Peyer's patch (tissue), 4 donors: ENCODE data around the gene PGBD1. TPM values are rescaled to one million over a fixed set of nuclear protein-coding genes. Genes with fewer than 3 reads are reported as not detected.

ENCODE experiments used
- DNase-seq, 3 donors: peaks; one replicate each; pipeline ENCODE4 v3.0.0-alpha.2; 2017 to 2019
- H3K27ac ChIP-seq, 4 donors: fragments of 200-600 bp; sonication (generic); one replicate each; pipeline ENCODE4 v1.5.1; 2016 to 2019
- H3K27me3 ChIP-seq, 2 donors: fragments of 200-600 bp; sonication (generic); one replicate each; pipeline ENCODE4 v1.5.1; 2019
- H3K36me3 ChIP-seq, 3 donors: fragments of 200-600 bp; sonication (generic); one replicate each; pipeline ENCODE4 v1.5.1; 2016 to 2019
- H3K4me1 ChIP-seq, 4 donors: fragments of 200-600 bp; sonication (generic); one replicate each; pipeline ENCODE4 v1.5.1; 2016 to 2019
- H3K4me3 ChIP-seq, 4 donors: fragments of 200-600 bp; sonication (generic); 1 replicate in 3 of 4; 2 replicates in 1 of 4; pipeline ENCODE4 v1.5.1; 2016 to 2019; ENCODE audit warnings: mild to moderate bottlenecking in 1 of 4
- H3K9me3 ChIP-seq, 4 donors: fragments of 200-600 bp; sonication (generic); one replicate each; pipeline ENCODE4 v1.5.1; 2016 to 2019; ENCODE audit warnings: mild to moderate bottlenecking in 1 of 4
- CTCF ChIP-seq, 6 experiments: fragments of 450-650 bp in 4 of 6; fragments of 200-600 bp in 2 of 6; sonication (generic) in 1 of 6; IDR thresholded peaks; one replicate each; pipeline ENCODE4 v1.5.1; 2017 to 2019; ENCODE audit warnings: antibody characterized with exemption in 6 of 6, mild to moderate bottlenecking in 3 of 6, moderate library complexity in 1 of 6
- POLR2A ChIP-seq, 2 donors: fragments of 450-650 bp; IDR thresholded peaks; one replicate each; pipeline ENCODE4 v1.5.1; 2017; ENCODE audit warnings: antibody characterized with exemption in 2 of 2, mild to moderate bottlenecking in 2 of 2, moderate library complexity in 2 of 2
- total RNA-seq, 4 donors: library from RNA; depleted of rRNA; stranded (reverse); fragments of >200 nt; gene quantifications; one replicate each; pipeline ENCODE4 v1.1.0, GENCODE V29; 2016

Gene PGBD1
- 1 to 10 TPM in 2 of 4 donors, under 1 TPM in 2; 0.88 to 3.8 (median 1.7) TPM for total RNA-seq

- peak; percentile 35 to 72 (median 69) for DNase-seq
- H3K36me3 ChIP-seq = peaks cover 0 to 10% (median 0%) of the 10 kb centered on the region in 3 donors
- peaks cover 0 to 11% (median 4%) of the 10 kb centered on the region in 4 donors for H3K4me1 ChIP-seq
- H3K27me3 ChIP-seq = no peaks in the 10 kb centered on the region
- TF ChIP-seq CTCF (IDR thresholded peaks at IDR 0.05) = no peak
- TF ChIP-seq POLR2A (IDR thresholded peaks at IDR 0.05) = no peak
- no peaks in the 10 kb centered on the region for H3K9me3 ChIP-seq
- peak within 1 kb of the TSS; percentile 43 to 70 (median 54) for H3K4me3 ChIP-seq
- peak within 1 kb of the TSS in 2 of 4 donors; percentile 27 to 36 for H3K27ac ChIP-seq
These were observed at the start of gene PGBD1 for GRCh38 chr6:28281288-28282064. Gene PGBD1, plus strand, starts transcription at chr6:28281572. Its CDS starts 2,242 bp downstream, at chr6:28283814.

GRCh38 chr6:28232785-28233184 is 48.6 kb upstream of the PGBD1 start:
- Histone ChIP-seq H3K36me3 (peaks cover 0 to 62% (median 0%) of the 10 kb centered on the region in 3 donors), H3K4me1 (no peaks in the 10 kb centered on the region), H3K27me3 (no peaks in the 10 kb centered on the region), H3K27ac (no peak overlapping the region), H3K4me3 (no peak overlapping the region), H3K9me3 (no peaks in the 10 kb centered on the region)
- DNase-seq = no peak
- no peak for TF ChIP-seq CTCF (IDR thresholded peaks at IDR 0.05)
- TF ChIP-seq POLR2A (IDR thresholded peaks at IDR 0.05) = no peak

GRCh38 chr6:28235912-28236452 is 45.4 kb upstream of the PGBD1 start:
- Histone ChIP-seq H3K4me1 (no peaks in the 10 kb centered on the region), H3K27me3 (no peaks in the 10 kb centered on the region), H3K27ac (no peak overlapping the region), H3K36me3 (peaks cover 0 to 31% (median 0%) of the 10 kb centered on the region in 3 donors), H3K9me3 (no peaks in the 10 kb centered on the region), H3K4me3 (no peak overlapping the region)
- no peak for DNase-seq
- TF ChIP-seq CTCF (IDR thresholded peaks at IDR 0.05) (no peak), POLR2A (IDR thresholded peaks at IDR 0.05) (no peak)

- TF ChIP-seq POLR2A (IDR thresholded peaks at IDR 0.05) (no peak), CTCF (IDR thresholded peaks at IDR 0.05) (no peak)
- Histone ChIP-seq H3K27me3 (no peaks in the 10 kb centered on the region), H3K4me3 (no peak overlapping the region), H3K4me1 (no peaks in the 10 kb centered on the region), H3K9me3 (no peaks in the 10 kb centered on the region), H3K27ac (no peak overlapping the region), H3K36me3 (peaks cover 0 to 9% (median 0%) of the 10 kb centered on the region in 3 donors)
- DNase-seq = no peak
These were observed 41.7 kb upstream of the PGBD1 start for GRCh38 chr6:28239636-28240035.

- H3K27me3 ChIP-seq = no peaks in the 10 kb centered on the region
- H3K9me3 ChIP-seq = no peaks in the 10 kb centered on the region
- H3K36me3 ChIP-seq = peaks cover 0 to 17% (median 0%) of the 10 kb centered on the region in 3 donors
- no peak overlapping the region for H3K4me3 ChIP-seq
- no peaks in the 10 kb centered on the region for H3K4me1 ChIP-seq
- no peak for DNase-seq
- H3K27ac ChIP-seq = no peak overlapping the region
- TF ChIP-seq CTCF (IDR thresholded peaks at IDR 0.05) = no peak
- no peak for TF ChIP-seq POLR2A (IDR thresholded peaks at IDR 0.05)
These were observed 40.9 kb upstream of the PGBD1 start for GRCh38 chr6:28240471-28240870.
